22Rv1 (cell line): ENCODE measurements around the gene CEP170B.
"Not testable (repeated sequence)": the region's sequence is repeated elsewhere in the genome, so short reads cannot be mapped to it uniquely, and the experiment has no call there.

Experiments used
- H3K27ac ChIP-seq: fragments of 450-650 bp; 2 replicates; pipeline ENCODE4 v1.5.1; 2017
- ZFX ChIP-seq: fragments of 450-650 bp; IDR thresholded peaks from 2 replicates; pipeline ENCODE4 v1.6.1; 2017; ENCODE audit warnings: antibody characterized with exemption, borderline replicate concordance
- TF ChIP-seq, protein P1 (sequence below): fragments of 450-650 bp; IDR thresholded peaks from 2 replicates; pipeline ENCODE4 v1.5.1; 2017; ENCODE audit warnings: mild to moderate bottlenecking

Gene CEP170B

DNA sequence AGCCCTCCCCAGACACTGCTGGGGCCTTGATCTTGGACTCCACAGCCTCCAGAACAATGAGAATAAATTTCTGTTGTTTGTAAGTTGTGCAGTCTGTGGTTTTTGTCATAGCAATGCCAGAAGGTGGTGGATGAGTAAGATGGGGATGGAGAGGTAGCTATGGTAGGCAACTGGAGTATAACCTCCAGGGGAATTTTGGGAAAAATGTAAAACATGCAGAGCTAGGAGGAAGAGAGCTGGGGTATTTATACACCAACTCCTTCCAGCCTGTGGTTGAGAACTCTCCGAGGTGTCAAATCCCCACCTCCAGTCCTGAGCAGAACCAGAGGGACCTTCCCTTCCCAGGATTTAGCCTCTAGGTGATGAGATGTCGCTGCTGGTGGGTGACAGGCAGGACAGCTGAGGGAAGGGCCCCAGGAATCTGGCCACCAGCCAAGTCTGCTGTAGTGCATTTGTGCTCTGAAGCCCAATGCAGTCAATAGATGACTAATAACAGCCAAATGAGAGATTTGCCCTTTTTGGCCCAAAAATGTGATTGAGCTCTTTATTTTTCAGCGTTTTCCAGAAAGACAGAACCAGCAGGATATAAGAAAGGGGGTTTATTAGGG, 19.1 kb upstream of the CEP170B start:
- no peak for TF ChIP-seq ZFX
- TF ChIP-seq, protein P1, sequence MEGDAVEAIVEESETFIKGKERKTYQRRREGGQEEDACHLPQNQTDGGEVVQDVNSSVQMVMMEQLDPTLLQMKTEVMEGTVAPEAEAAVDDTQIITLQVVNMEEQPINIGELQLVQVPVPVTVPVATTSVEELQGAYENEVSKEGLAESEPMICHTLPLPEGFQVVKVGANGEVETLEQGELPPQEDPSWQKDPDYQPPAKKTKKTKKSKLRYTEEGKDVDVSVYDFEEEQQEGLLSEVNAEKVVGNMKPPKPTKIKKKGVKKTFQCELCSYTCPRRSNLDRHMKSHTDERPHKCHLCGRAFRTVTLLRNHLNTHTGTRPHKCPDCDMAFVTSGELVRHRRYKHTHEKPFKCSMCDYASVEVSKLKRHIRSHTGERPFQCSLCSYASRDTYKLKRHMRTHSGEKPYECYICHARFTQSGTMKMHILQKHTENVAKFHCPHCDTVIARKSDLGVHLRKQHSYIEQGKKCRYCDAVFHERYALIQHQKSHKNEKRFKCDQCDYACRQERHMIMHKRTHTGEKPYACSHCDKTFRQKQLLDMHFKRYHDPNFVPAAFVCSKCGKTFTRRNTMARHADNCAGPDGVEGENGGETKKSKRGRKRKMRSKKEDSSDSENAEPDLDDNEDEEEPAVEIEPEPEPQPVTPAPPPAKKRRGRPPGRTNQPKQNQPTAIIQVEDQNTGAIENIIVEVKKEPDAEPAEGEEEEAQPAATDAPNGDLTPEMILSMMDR: no peak
- no peak overlapping the region for H3K27ac ChIP-seq

DNA sequence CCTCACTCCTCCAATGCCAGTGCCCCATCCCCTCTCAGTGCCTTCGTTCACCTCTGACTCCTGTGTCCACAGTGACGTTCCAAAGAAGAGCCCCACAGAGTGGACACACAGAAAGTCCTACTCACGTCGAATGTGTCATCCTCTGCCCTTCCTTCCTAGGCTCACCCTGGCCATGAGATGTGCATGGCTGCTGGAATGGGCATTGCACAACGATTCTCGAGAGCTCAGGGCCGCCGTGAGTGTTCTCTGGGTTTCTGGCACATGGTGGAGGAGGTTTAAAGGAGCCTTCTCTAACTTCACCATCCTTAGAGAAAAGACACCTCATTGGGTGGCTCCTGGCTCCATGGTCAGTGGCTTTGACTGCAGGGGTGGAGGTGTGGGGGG, 12.8 kb upstream of the CEP170B start:
- H3K27ac ChIP-seq: no peak overlapping the region
- TF ChIP-seq, protein P1: no peak
- no peak for TF ChIP-seq ZFX

DNA sequence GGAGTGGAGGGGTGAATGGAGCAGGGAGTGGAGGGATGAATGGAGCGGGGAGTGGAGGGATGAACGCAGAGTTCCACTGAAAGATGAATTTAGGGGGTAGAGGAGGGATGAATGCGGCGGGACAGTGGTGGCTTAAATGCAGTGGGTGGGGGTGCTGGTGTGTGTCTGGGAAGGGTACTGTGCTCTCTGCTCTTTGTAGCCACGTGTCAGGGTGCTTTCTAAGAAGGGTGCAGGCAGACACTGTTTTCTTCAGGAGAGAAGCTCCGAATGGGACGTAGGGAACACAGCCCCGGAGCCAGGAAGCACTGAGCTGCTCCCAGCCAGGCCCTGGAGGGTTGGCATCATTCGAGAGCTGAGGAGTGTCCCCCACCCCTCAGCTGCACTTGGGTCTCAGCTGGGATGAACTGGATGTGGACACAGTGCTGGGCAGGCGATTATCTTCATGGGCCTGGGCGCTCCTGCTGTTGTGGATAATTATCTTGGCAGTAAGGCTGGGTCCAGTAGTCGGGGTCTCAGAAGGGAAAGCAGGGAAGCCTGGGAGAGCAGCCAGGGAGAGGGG, 9.5 kb upstream of the CEP170B start:
- no peak overlapping the region for H3K27ac ChIP-seq
- TF ChIP-seq, protein P1: no peak
- TF ChIP-seq ZFX: no peak

DNA sequence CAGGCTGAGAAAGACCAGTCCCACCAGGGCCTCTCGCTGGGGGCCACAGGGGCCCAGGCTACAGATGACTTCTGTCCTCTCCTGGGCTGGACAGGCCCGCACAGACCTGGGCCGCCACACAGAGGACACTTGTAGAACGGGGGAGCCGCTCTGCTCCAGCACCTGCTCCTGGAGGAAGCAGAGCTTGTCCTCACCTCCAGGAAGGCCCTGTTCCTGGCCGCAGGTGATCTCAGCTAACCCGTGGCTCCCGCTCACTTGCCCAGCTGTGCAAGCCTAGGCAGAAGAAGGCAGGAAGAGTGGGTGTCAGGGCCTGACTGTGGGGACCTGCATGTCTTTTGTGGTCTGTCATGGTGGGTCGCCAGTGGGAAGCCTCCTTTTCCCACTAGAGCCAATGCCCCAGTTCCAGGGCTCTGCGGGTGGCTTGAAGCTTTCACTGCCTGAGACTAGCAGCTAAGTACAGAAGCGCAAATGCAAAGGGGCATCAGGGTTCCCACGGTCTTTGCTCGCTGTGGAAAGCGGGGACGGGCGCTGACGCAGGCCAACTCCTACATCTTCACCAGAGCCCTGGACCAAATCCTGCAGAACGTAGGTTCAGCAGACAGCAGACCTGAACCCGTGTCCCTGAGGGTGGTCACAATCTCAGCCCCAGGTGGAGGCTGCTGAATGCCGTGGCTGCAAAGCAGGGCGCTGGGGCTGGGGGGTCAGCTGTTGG, 8.8 kb upstream of the CEP170B start:
- TF ChIP-seq ZFX: no peak
- TF ChIP-seq, protein P1: no peak
- no peak overlapping the region for H3K27ac ChIP-seq

DNA sequence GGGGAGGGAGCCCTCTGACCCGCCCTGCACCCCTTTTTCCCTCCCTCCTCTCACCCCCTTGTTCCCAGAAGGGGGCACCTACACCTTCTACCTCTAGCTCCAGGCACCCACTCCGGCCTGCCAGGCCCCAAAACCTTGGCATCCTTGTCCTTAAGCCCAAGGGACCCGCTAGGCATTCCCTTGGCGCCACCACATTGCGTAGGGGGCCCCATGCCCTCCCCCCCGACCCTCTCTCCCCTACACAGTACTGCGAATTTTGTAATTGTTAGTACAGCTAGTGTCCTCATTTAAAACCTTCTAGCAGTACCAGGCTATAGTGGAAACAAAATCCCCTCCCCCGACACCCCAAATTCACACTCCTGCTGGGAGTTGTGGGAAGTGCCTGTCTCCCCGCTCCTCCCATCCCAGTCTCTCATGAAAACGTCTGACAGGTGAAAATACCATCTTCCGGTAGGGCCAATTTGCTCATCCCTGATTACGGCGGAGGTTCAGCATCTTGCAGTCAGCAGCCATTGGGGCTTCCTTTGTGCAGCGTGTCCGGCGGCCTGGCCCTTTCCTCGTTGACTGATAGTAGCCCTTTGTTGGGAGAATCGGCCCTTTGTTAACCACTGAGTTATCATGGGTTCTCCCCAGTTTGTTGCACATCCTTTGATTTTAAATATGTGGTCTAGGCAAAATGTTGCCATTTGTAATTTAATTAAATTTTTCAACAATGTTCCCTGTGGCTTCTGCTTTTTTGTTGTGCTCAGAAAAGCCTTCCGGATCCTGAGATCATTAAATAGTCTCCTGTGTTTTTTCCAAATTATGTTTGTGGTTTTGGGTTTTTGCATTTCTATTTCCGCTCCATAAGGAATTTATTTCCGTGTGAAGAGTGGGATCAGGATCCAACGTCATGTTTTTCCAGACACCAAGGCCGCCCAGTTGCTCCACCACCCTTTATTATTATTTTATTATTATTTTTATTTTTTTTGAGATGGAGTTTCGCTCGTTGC, 7.9 kb upstream of the CEP170B start:
- no peak for TF ChIP-seq ZFX
- TF ChIP-seq, protein P1: no peak
- no peak overlapping the region; the same call in 1 of the 2 replicates for H3K27ac ChIP-seq

DNA sequence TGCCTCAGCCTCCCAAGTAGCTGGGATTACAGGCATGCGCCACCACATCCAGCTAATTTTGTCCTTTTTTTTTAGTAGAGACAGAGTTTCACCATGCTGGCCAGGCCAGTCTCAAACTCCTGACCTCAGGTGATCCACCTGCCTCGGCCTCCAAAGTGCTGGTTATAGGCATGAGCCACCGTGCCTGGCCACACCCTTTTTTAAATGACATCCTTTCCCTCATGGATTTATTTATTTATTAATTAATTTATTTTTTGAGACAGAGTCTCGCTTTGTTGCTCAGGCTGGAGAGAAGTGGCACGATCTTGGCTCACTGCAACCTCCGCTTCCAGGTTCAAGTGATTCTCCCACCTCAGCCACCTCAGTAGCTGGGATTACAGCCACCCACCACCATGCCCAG, 7.1 kb upstream of the CEP170B start:
- H3K27ac ChIP-seq: not testable (repeated sequence)

DNA sequence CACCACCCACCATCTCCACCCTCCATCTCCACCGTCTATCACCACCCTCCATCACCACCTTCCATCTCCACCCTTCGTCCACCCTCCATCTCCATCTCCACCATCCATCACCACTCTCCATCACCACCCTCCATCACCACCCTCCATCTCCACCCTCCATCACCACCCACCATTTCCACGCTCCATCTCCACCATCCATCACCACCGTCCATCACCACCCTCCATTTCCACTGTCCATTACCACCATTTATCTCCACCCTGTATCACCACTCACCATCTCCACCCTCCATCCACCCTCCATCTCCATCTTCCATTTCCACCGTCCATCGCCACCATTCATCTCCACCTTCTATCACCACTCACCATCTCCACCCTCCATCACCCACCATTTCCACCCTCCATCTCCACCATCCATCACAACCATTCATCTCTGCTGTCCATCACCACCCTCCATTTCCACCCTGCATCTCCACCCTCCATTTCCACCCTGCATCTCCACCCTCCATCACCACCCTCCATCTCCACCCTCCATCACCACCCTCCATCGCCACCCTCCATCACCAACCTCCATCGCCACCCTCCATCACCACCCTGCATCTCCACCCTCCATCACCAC, 6.1 kb upstream of the CEP170B start:
- TF ChIP-seq, protein P1: no peak
- no peak for TF ChIP-seq ZFX
- H3K27ac ChIP-seq: no peak overlapping the region
